Transverse colon (tissue), 4 donors: ENCODE data around the gene HOXB1. TPM values are rescaled to one million over a fixed set of nuclear protein-coding genes. Genes with fewer than 3 reads are reported as not detected.

Source experiments
- DNase-seq: peaks from one replicate; pipeline ENCODE4 v3.0.0-alpha.2; 2019
- H3K27ac ChIP-seq, 4 donors: fragments of 200-600 bp; sonication (generic); 2 replicates each; pipeline ENCODE4 v1.5.1; 2016 to 2018; ENCODE audit warnings: inconsistent platforms in 4 of 4
- H3K27me3 ChIP-seq: fragments of 200-600 bp; sonication (generic); 2 replicates; pipeline ENCODE4 v1.5.1; 2017; ENCODE audit warnings: inconsistent platforms
- H3K36me3 ChIP-seq, 4 donors: fragments of 200-600 bp; sonication (generic); 2 replicates each; pipeline ENCODE4 v1.5.1; 2017 to 2019; ENCODE audit warnings: inconsistent platforms in 4 of 4
- H3K4me1 ChIP-seq, 4 donors: fragments of 200-600 bp; sonication (generic); 2 replicates each; pipeline ENCODE4 v1.5.1; 2017 to 2020; ENCODE audit warnings: inconsistent platforms in 4 of 4
- H3K4me3 ChIP-seq, 4 donors: fragments of 200-600 bp; sonication (generic); 1 replicate in 1 of 4; 2 replicates in 3 of 4; pipeline versions ENCODE4 v1.5.1 to v1.6.1; 2017 to 2019; ENCODE audit warnings: inconsistent platforms in 4 of 4
- H3K9me3 ChIP-seq, 2 donors: fragments of 200-600 bp; sonication (generic); 2 replicates each; pipeline ENCODE4 v1.5.1; 2017 to 2019; ENCODE audit warnings: inconsistent platforms in 2 of 2
- EP300 ChIP-seq: sonication (generic); formaldehyde crosslinking; IDR thresholded peaks from one replicate; pipeline ENCODE4 v1.6.1; 2017; ENCODE audit warnings: antibody characterized with exemption, low read depth
- POLR2A ChIP-seq: fragments of 450-650 bp; IDR thresholded peaks from one replicate; pipeline ENCODE4 v1.6.1; 2016; ENCODE audit warnings: antibody characterized with exemption, mild to moderate bottlenecking, moderate library complexity
- POLR2AphosphoS5 ChIP-seq, 3 donors: sonication (generic); formaldehyde crosslinking; IDR thresholded peaks; one replicate each; pipeline ENCODE4 v1.6.1; 2016; ENCODE audit warnings: antibody characterized with exemption in 3 of 3
- WGBS, 2 donors: methylation state at CpG; one replicate each; pipeline ENCODE4 v1.1.5; 2018; ENCODE audit warnings: low coverage in 1 of 2; 5-methylcytosine and 5-hydroxymethylcytosine counted together
- in situ Hi-C, 4 donors: fragments of 200-750 bp; cut with MboI; loops; one replicate each; pipeline versions ENCODE4 v1.15.0 to v1.15.1; 2017; ENCODE audit warnings: low sequenced_read_pairs in 3 of 4, low pct_ligation_motif_present in 1 of 4, low pct_unique_long_range_greater_than_20kb in 1 of 4
- intact Hi-C: fragments of 100-400 bp; cut with DNase I; formaldehyde crosslinking; loops from one replicate; pipeline ENCODE4 v1.15.1; 2023; ENCODE audit warnings: low total_unique reads
- total RNA-seq, 4 donors: library from RNA; depleted of rRNA; stranded (reverse); fragments of >200 nt; gene quantifications; one replicate each; pipeline ENCODE4 v1.1.0, GENCODE V29; 2016
- TF ChIP-seq, protein P1 (sequence below), 5 experiments: fragments of 200-600 bp in 3 of 5; fragments of 450-650 bp in 2 of 5; sonication (generic) in 3 of 5; IDR thresholded peaks; 1 replicate in 2 of 5; 2 replicates in 3 of 5; pipeline ENCODE4 v1.5.1; 2016 to 2017; ENCODE audit warnings: antibody characterized with exemption in 5 of 5, inconsistent platforms in 3 of 5, mild to moderate bottlenecking in 2 of 5, moderate library complexity in 1 of 5

The HOXB1 gene
- total RNA-seq, 4 donors from 2014 or later, result not detected

DNA sequence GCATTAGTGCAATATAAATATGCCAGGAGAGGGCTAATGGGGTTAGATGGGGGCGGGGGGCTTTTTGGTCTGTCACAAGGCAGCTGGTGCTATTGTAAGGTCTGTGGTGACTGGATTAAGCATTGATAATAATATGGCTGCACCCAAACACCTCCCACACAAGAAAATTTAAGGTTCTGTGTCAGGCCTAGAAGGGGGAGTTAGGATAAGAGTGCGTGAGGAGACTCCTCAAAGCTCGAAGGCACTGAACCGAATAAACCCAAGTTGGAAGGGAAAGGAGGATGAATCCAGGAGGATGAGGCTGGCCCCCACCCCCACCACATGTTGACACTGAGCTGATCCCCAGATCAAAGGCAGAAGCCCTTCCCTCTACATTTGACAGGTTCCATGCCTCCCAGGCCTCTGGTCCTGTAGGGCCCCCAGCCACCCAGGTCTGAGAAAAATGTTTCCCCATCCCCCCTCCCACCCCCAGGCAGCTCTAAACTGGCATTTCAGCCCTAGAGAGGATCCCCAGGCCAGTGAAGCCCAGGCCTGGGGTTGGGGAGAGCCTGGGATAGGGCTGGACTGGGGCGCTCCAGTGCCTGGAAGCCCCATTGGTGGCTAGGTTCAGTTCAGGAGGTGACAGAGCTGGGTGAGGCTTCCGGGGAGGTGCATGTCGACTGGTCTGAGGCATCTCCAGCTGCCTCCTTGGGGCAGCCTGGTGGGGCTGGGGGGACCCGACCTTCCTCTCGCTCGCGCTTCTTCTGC, 1.7 kb downstream of the HOXB1 start:
- TF ChIP-seq POLR2AphosphoS5 (IDR thresholded peaks at IDR 0.05), result no peak
- no peak for TF ChIP-seq POLR2A
- TF ChIP-seq, protein P1, sequence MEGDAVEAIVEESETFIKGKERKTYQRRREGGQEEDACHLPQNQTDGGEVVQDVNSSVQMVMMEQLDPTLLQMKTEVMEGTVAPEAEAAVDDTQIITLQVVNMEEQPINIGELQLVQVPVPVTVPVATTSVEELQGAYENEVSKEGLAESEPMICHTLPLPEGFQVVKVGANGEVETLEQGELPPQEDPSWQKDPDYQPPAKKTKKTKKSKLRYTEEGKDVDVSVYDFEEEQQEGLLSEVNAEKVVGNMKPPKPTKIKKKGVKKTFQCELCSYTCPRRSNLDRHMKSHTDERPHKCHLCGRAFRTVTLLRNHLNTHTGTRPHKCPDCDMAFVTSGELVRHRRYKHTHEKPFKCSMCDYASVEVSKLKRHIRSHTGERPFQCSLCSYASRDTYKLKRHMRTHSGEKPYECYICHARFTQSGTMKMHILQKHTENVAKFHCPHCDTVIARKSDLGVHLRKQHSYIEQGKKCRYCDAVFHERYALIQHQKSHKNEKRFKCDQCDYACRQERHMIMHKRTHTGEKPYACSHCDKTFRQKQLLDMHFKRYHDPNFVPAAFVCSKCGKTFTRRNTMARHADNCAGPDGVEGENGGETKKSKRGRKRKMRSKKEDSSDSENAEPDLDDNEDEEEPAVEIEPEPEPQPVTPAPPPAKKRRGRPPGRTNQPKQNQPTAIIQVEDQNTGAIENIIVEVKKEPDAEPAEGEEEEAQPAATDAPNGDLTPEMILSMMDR (IDR thresholded peaks at IDR 0.05), result no peak
- TF ChIP-seq EP300, result no peak
- no peaks in the 10 kb centered on the region for H3K9me3 ChIP-seq
- H3K36me3 ChIP-seq, result no peaks in the 10 kb centered on the region
- in situ Hi-C loops, result no loop called here
- intact Hi-C loops, result no loop called here
- H3K4me1 ChIP-seq, result peaks cover 0 to 8% (median 0%) of the 10 kb centered on the region in 4 donors
- H3K4me3 ChIP-seq, result no peak overlapping the region
- whole genome bisulfite sequencing, 2 donors, result 93% methylated on average over 11 of the region's 11 CpGs; no CpG with 5 or more reads in 1 of the 2 donors
- peaks cover 38% of the 10 kb centered on the region for H3K27me3 ChIP-seq
- DNase-seq, result no peak
- H3K27ac ChIP-seq, result no peak overlapping the region

DNA sequence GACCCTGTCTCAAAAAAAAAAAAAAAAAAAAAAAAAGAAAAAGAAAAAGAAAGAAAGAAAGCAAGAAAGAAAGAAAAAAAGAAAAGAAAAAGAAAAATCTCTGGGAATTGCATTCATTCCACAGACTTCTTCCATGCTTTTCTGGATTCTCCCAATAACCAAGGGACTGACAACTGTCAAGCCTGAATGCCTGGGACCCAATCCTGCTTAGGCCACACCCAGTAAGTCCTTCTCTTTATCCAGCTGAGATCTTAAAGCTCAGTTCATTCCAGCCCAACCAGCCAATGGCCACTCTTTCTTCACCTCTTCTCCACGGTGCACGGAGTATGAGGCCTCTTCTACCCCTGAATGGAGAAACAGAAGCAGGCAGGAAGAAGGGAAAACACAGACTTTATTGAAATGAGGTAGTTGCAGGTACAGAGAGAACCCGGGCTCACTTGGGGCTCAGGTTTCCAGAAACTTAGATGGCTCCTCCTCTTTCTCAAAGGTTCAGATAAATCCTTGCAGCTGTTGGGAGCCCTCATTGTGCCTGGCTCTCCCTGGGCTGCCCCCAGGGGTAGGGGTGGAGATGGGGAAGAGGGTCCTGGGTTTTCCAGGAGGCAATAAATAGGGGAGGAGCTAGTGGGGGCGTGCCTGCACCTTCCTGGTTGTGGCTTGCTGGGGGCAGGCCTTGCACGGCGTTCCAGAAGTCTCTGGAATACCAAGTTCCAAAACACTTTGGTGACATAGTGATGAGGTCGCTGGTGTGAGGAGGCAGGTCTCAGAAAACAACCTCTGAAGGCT, 2.5 kb downstream of the HOXB1 start:
- Histone ChIP-seq H3K27me3 (peaks cover 38% of the 10 kb centered on the region), H3K4me1 (peaks cover 0 to 9% (median 0%) of the 10 kb centered on the region in 4 donors), H3K4me3 (no peak overlapping the region), H3K27ac (no peak overlapping the region), H3K9me3 (no peaks in the 10 kb centered on the region), H3K36me3 (no peaks in the 10 kb centered on the region)
- in situ Hi-C loops, result no loop called here
- TF ChIP-seq POLR2AphosphoS5 (IDR thresholded peaks at IDR 0.05) (no peak), EP300 (no peak), POLR2A (no peak)
- TF ChIP-seq, protein P1 (IDR thresholded peaks at IDR 0.05), result no peak
- 60 to 71% methylated on average over 3 to 7 of the region's 7 CpGs for WGBS, 2 donors
- intact Hi-C loops, result no loop called here
- DNase-seq, result no peak

DNA sequence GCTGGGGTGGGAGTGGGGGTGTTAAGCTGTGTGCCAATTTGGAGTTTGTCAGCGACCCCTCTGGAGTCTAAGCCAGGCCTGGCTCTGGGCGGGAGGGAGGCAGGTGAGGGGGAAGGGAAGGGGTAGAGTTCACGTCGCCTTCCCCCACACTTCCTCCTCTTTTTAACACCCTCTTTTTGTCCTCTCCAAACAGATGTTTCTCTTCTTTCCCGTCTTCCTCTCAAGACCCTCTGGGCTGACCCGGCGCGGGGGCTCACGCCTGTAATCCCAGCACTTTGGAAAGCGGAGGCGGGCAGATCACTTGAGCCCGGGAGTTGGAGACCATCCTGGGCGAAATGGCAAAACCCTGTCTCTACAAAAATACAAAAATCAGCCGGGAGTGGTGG, 3.3 kb downstream of the HOXB1 start:
- H3K27me3 ChIP-seq, result peaks cover 38% of the 10 kb centered on the region
- in situ Hi-C loops, result no loop called here
- TF ChIP-seq POLR2AphosphoS5 (IDR thresholded peaks at IDR 0.05), result no peak
- TF ChIP-seq, protein P1 (IDR thresholded peaks at IDR 0.05), result no peak
- TF ChIP-seq POLR2A, result no peak
- no peak for TF ChIP-seq EP300
- DNase-seq, result no peak
- H3K27ac ChIP-seq, result no peak overlapping the region
- H3K9me3 ChIP-seq, result no peaks in the 10 kb centered on the region
- 61 to 71% methylated on average over 13 to 14 of the region's 14 CpGs for WGBS, 2 donors
- H3K4me1 ChIP-seq, result peaks cover 0 to 17% (median 3%) of the 10 kb centered on the region in 4 donors
- intact Hi-C loops, result no loop called here
- H3K36me3 ChIP-seq, result no peaks in the 10 kb centered on the region
- no peak overlapping the region for H3K4me3 ChIP-seq
